Measurements from ENCODE around the gene ADAD2.

Gene ADAD2

DNA sequence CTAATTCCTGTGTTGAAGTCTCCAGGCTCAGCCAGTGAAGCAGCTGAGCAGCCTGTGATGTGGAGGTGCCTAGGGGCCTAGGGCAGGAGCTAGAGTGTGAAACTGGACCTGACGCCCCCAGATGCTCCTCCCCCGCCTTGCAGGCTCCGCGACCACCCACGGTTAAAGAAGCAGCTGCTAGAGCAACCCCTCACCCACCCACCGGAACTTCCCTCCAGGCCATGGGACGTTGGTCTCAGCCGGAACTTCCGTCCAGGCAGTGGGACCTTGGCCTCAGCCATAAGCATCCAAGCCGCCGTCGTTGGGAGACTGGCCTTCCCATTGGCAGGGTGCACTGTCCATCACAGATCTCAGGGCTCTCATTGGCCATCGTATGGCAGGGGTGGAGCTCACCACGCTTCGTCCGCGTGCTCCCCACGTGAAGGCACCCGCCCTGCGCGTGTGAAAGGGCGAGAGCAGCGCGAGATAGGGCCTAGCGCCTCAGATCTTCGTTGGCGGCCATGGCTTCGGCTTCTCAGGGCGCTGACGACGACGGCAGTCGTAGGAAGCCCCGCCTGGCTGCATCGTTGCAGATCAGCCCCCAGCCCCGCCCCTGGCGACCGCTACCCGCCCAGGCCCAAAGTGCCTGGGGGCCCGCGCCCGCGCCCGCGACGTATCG lies at the start of gene ADAD2:
TSS of gene ADAD2 (plus strand) at position 427 of the 658 bp plus-strand sequence. CDS start at position 501, 74 bp downstream.
- H3K9ac ChIP-seq (ENCODE audit: low read length): no peak within 1 kb of the TSS
- DNase-seq: no peak
- H3K27ac ChIP-seq (ENCODE audit: low read length): no peak within 1 kb of the TSS

DNA sequence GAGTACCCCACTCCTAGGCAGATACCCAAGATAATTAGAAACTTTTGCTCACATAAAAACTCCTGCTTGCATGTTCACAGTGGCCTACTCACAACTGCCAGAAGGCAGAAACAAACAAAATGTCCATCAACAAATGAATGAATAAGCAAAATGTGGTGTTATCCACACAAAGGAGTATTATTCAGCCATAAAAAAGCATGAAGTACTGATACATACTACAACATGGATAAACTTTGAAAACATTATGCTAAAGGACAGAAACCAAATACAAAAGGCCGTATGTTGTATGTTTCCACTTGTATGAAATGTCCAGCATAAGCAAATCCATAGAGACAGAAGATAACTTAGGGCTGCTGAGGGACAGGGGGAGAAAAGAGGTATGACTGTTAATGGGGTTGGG lies 47.9 kb upstream of the ADAD2 start:
- no peaks in the 10 kb centered on the region for H3K9me3 ChIP-seq (replicated peaks; ENCODE audit: insufficient read depth, low read length)
- TF ChIP-seq EZH2phosphoT487 (IDR thresholded peaks at IDR 0.05; ENCODE audit: low read length) (no peak), EZH2 (optimal IDR thresholded peaks at IDR 0.05; ENCODE audit: low read depth, low read length) (no peak)
- TF ChIP-seq, protein P1, sequence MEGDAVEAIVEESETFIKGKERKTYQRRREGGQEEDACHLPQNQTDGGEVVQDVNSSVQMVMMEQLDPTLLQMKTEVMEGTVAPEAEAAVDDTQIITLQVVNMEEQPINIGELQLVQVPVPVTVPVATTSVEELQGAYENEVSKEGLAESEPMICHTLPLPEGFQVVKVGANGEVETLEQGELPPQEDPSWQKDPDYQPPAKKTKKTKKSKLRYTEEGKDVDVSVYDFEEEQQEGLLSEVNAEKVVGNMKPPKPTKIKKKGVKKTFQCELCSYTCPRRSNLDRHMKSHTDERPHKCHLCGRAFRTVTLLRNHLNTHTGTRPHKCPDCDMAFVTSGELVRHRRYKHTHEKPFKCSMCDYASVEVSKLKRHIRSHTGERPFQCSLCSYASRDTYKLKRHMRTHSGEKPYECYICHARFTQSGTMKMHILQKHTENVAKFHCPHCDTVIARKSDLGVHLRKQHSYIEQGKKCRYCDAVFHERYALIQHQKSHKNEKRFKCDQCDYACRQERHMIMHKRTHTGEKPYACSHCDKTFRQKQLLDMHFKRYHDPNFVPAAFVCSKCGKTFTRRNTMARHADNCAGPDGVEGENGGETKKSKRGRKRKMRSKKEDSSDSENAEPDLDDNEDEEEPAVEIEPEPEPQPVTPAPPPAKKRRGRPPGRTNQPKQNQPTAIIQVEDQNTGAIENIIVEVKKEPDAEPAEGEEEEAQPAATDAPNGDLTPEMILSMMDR (IDR thresholded peaks at IDR 0.05; ENCODE audit: low read length): no peak
- no peak overlapping the region for H3K4me2 ChIP-seq (ENCODE audit: low read depth, low read length)
- H3K9me2 ChIP-seq (replicated peaks; ENCODE audit: insufficient read depth, low read length): no peaks in the 10 kb centered on the region
- H3K4me3 ChIP-seq (ENCODE audit: low read length): no peak overlapping the region
- no peaks in the 10 kb centered on the region for H3K27me3 ChIP-seq (replicated peaks; ENCODE audit: insufficient read depth, low read length)
- no peak overlapping the region for H3K27ac ChIP-seq (ENCODE audit: low read length)
- H3K36me3 ChIP-seq (replicated peaks; ENCODE audit: insufficient read depth, low read length): no peaks in the 10 kb centered on the region
- no peak overlapping the region for H3K9ac ChIP-seq (ENCODE audit: low read length)
- no peak overlapping the region for H2AFZ ChIP-seq (ENCODE audit: low read length)
- DNase-seq: no peak
- peaks cover 20% of the 10 kb centered on the region for H3K4me1 ChIP-seq (ENCODE audit: low read length)
- peaks cover 47% of the 10 kb centered on the region for H3K79me2 ChIP-seq (ENCODE audit: low read length)
- no peaks in the 10 kb centered on the region for H4K20me1 ChIP-seq (ENCODE audit: insufficient read depth, low read length)
- H3F3A ChIP-seq (ENCODE audit: insufficient read depth, low read length): peaks cover 12% of the 10 kb centered on the region

More for the DNA sequence above, at the start of gene ADAD2:
- Histone ChIP-seq H3K36me3 (replicated peaks; ENCODE audit: insufficient read depth, low read length) (no peaks in the 10 kb centered on the region), H3K79me2 (ENCODE audit: low read length) (peaks cover 10% of the 10 kb centered on the region), H3K4me2 (ENCODE audit: low read depth, low read length) (no peak within 1 kb of the TSS), H3F3A (ENCODE audit: insufficient read depth, low read length) (no peaks in the 10 kb centered on the region), H3K27me3 (replicated peaks; ENCODE audit: insufficient read depth, low read length) (no peaks in the 10 kb centered on the region), H2AFZ (ENCODE audit: low read length) (no peak within 1 kb of the TSS), H3K9me2 (replicated peaks; ENCODE audit: insufficient read depth, low read length) (no peaks in the 10 kb centered on the region), H3K9me3 (replicated peaks; ENCODE audit: insufficient read depth, low read length) (no peaks in the 10 kb centered on the region), H3K4me3 (ENCODE audit: low read length) (no peak within 1 kb of the TSS), H4K20me1 (ENCODE audit: insufficient read depth, low read length) (no peaks in the 10 kb centered on the region), H3K4me1 (ENCODE audit: low read length) (no peaks in the 10 kb centered on the region)
- TF ChIP-seq EZH2 (optimal IDR thresholded peaks at IDR 0.05; ENCODE audit: low read depth, low read length) (no peak), EZH2phosphoT487 (IDR thresholded peaks at IDR 0.05; ENCODE audit: low read length) (no peak)
- TF ChIP-seq, protein P1 (IDR thresholded peaks at IDR 0.05; ENCODE audit: low read length): no peak

DNA sequence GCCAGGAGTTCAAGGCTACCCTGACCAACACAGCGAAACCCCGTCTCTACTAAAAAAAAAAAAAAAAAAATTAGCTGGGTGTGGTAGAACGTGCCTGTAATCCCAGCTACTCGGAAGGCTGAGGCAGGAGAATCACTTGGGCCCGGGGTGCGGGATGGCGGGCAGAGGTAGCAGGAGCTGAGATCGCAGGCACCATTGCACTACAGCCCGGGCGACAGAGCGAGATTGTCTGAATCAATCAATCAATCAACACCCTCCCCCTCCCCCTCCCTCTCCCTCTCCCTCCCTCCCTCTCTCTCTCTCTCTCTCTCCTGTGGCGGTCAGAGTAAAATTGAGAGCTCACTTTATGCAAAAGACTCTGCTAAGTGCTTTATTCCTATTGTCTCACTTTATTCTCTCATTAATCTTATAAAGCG lies 47.2 kb upstream of the ADAD2 start:
- H3K9me3 ChIP-seq (replicated peaks; ENCODE audit: insufficient read depth, low read length): no peaks in the 10 kb centered on the region
- peak overlapping the region; percentile 84 for H3K27ac ChIP-seq (ENCODE audit: low read length)
- H2AFZ ChIP-seq (ENCODE audit: low read length): no peak overlapping the region
- H4K20me1 ChIP-seq (ENCODE audit: insufficient read depth, low read length): no peaks in the 10 kb centered on the region
- no peak for TF ChIP-seq EZH2phosphoT487 (IDR thresholded peaks at IDR 0.05; ENCODE audit: low read length)
- TF ChIP-seq, protein P1 (IDR thresholded peaks at IDR 0.05; ENCODE audit: low read length): no peak
- TF ChIP-seq EZH2 (optimal IDR thresholded peaks at IDR 0.05; ENCODE audit: low read depth, low read length): no peak
- H3F3A ChIP-seq (ENCODE audit: insufficient read depth, low read length): peaks cover 8% of the 10 kb centered on the region
- no peak for DNase-seq
- H3K9me2 ChIP-seq (replicated peaks; ENCODE audit: insufficient read depth, low read length): no peaks in the 10 kb centered on the region
- H3K4me2 ChIP-seq (ENCODE audit: low read depth, low read length): peak overlapping the region; percentile 68
- H3K9ac ChIP-seq (ENCODE audit: low read length): peak overlapping the region; percentile 92
- peaks cover 17% of the 10 kb centered on the region for H3K4me1 ChIP-seq (ENCODE audit: low read length)
- H3K4me3 ChIP-seq (ENCODE audit: low read length): peak overlapping the region; percentile 69
- H3K79me2 ChIP-seq (ENCODE audit: low read length): peaks cover 46% of the 10 kb centered on the region
- no peaks in the 10 kb centered on the region for H3K27me3 ChIP-seq (replicated peaks; ENCODE audit: insufficient read depth, low read length)
- H3K36me3 ChIP-seq (replicated peaks; ENCODE audit: insufficient read depth, low read length): no peaks in the 10 kb centered on the region

Data from MM.1S (cell line).